Measurements from ENCODE around the gene DSTYK.

GRCh38 chr1:205169248-205169647 lies 42.3 kb downstream of the DSTYK start:
- no peak for TF ChIP-seq CTCF (IDR thresholded peaks at IDR 0.05; ENCODE audit: insufficient read depth, low read depth, low read length)
- TF ChIP-seq EZH2 (IDR thresholded peaks at IDR 0.05; ENCODE audit: insufficient read depth, low read length), result no peak

All from astrocyte (in vitro differentiated cells and primary cell).